ENCODE results near the gene SPAG17.

GRCh38 chr1:118143831-118144230, 41.2 kb downstream of the SPAG17 start:
- TF ChIP-seq CTCF (IDR thresholded peaks at IDR 0.05) (no peak), POLR2A (IDR thresholded peaks at IDR 0.05) (no peak)
